ELR (cell line): Measurements from ENCODE around the gene LTA4H.

Experiments used
- DNase-seq: peaks from one replicate; pipeline ENCODE4 v3.0.0-alpha.2; 2015; ENCODE audit warnings: low read depth

The LTA4H gene

GRCh38 chr12:96034621-96035282 is 635 bp downstream of the LTA4H start:
- DNase-seq: peak; percentile 59

DNA sequence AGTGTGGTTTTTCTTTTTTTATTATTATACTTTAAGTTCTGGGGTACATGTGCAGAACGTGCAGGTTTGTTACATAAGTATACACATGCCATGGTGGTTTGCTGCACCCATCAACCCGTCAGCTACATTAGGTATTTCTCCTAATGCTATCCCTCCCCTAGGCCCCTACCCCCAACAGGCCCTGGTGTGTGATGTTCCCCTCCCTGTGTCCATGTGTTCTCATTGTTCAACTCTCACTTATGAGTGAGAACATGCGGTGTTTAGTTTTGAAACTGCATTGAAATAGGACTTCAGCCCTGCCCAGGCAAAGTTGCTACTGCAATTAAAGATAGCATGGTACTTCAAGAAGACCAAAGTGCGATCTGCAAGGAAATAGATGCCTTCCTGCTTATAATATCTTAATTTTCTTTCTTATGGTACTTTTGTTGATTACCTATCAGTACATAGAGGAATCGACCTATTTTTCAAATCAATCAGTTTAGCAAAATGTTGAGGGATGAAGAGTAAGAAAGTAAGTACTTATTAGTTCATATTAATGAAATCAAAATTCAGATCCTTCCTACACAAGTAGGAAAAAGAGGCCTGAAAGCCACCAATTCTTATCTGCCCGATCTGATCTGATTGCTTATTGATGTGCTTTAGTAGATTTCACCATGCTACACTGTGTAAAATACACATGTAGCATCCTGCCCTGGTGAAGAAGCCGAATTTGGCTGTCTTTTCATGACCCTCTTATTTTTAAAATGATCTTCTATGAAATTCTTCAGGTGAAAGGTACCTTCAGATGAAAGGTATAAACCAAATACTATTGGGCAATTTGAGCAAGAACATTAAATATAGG is 1.6 kb downstream of the LTA4H start:
- DNase-seq: no peak

GRCh38 chr12:96029826-96030225 is 5.6 kb downstream of the LTA4H start:
- DNase-seq: no peak

DNA sequence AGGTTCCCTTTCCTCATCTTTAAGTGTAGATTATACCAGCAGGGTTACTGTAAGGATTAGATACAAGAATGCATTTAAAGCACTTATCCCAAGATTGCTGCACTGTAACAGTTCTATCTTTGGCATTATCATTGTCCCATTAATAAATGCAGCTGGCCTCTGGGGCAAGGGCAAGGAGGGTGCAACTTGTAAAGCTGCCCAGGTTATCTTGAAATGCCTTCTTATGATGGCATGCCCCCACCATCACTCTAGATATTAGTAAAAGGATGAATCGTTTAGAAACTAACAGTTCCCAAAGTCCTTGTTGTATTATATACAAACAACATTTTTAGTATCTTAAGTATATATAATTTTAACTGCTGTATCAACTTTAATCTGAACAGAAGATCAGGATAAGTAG is 6.8 kb downstream of the LTA4H start:
- no peak for DNase-seq

DNA sequence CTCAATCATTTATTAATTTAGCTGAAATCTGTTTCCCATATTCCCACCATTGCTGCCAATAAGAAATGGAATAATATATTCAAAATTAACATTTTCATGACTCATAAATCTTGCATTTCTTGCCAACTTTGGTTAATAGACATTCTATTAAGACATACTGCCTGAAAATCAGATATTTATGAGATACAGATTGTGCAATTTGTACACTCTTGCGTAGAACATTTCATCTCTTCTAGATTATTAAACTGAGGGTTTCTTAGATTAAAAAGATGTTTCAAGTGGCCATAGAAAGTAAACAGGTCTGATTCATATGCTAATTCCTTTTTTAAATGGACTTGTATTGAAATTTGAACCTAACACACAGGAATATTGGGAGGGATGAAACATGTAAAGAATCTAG is 9.1 kb downstream of the LTA4H start:
- no peak for DNase-seq

DNA sequence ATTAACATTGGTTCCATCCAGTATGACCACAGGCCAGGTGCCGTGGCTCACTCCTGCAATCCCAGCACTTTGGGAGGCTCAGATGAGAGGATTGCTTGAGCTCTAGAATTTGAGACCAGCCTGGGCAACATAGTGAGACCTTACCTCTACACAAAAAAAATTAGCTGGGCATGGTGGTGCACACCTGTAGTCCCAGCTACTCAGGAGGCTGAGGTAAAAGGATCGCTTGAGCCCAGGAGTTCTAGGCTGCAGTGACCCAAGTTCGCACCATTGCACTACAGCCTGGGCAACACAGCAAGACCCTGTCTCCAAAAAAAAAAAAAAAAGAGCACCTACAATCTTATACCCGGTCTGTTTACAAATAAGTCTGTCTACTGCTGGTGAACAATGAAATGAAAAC is 9.9 kb downstream of the LTA4H start:
- DNase-seq: no peak

GRCh38 chr12:96020314-96021003 is 14.9 kb downstream of the LTA4H start:
- DNase-seq: no peak

- DNase-seq: peak; percentile 41
Observed at GRCh38 chr12:96015672-96016071, 19.7 kb downstream of the LTA4H start.

- no peak for DNase-seq
Observed at GRCh38 chr12:96014943-96015599, 20.3 kb downstream of the LTA4H start.

DNA sequence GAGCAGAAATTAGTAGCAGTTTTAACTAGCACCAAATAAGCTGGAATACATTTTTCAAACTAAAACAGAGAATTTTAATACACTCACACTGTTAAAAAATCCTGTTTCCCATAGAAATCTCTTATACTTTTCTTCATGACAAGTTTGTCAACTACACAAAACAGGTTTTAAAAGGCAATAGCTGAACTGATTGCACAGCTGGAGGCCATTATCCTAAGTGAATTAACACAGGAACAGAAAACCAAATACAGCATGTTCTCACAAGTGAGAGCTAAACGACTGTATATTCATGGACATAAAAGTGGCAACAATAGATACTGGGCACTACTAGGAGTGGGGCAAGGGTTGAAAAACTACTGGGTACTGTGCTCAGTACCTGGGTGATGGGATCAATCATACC is 27.7 kb downstream of the LTA4H start:
- no peak for DNase-seq

- DNase-seq: no peak
Observed at GRCh38 chr12:96006727-96007126, 28.7 kb downstream of the LTA4H start.

- no peak for DNase-seq
Observed at GRCh38 chr12:96000858-96001257, 34.5 kb downstream of the LTA4H start.

GRCh38 chr12:95999484-95999883 is 35.9 kb downstream of the LTA4H start:
- no peak for DNase-seq

DNA sequence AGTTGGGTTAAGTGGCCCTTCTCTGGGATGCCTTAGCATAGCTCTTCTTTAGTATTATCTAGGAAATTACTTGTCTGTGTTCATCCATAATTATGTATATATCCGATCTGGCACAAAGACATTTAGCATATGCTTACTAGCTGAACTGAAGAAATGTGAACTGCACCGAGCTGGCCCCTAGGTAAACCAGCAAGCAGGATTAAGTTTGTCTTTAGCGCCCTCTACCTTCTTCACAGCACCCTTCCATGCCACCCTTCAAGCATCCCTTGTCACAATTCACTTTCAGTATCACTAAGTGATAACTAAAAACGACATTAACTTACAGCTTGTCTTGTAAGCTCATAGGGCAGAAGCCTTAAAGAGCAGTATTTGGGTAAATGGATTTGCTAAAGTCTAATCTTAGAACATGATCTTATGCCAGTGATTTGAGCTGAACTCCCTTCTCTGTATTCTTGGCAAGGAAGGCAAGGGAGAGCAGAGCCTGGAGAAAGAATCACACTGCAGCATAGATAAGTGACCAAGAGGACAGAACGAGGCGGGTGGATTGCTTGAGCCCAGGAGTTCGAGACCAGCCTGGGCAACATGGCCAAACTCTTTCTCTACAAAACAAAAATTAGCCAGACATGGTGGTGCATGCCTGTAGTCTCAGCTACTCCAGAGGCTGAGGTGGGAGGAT is 36.6 kb downstream of the LTA4H start:
- peak; percentile 71 for DNase-seq

DNA sequence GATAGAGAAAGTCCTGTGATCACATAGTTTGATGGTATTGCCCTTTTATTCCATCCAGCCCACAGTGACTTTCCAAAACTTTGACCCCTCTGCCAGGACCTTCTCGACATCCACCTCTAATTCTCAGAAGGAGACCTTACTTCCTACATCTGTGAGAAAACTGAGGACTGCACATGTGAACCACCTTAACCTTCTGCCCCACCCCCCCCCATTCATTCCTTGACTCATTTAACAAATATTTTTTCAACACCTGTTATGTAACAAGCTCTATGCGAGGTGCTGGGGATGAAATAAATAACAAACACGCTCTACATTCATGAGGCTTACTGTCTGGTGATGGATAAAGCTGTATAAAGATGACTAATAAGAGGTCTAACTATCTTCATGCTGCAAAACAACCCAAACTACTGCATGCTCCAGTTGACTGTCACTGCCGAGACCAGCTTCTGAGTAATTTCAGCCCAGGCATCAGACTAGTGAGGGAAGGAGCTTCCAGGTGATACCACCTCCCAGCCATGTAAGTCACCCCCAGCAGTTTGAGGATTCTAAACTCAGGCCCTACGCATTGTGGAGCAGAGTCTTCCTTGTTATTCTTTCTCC is 37.4 kb downstream of the LTA4H start:
- peak; percentile 4 for DNase-seq

GRCh38 chr12:95997276-95997675 is 38.1 kb downstream of the LTA4H start:
- DNase-seq: no peak

- DNase-seq: no peak
Observed at GRCh38 chr12:95996034-95996658, 39.2 kb downstream of the LTA4H start, which contains the start of gene HAL. TSS of gene HAL (minus strand) at chr12:95996344. CDS start at chr12:95995910, 434 bp downstream.

- DNase-seq: no peak
Observed at GRCh38 chr12:95995238-95996031, 40.0 kb downstream of the LTA4H start.

- DNase-seq: no peak
Observed at GRCh38 chr12:95994476-95994875, 40.9 kb downstream of the LTA4H start.

GRCh38 chr12:95993907-95994306 is 41.5 kb downstream of the LTA4H start:
- DNase-seq: no peak
